Thoracic aorta (tissue), 2 donors: ENCODE results near the gene EEIG1. TPM values are rescaled to one million over a fixed set of nuclear protein-coding genes. Genes with fewer than 3 reads are reported as not detected.
A peak's percentile ranks its signal among the peaks of the same experiment; 100 is the strongest.

Experiments used
- ATAC-seq: fragments of 150-250 bp; one replicate; pipeline ENCODE4 v1.8.0; 2017; ENCODE audit warnings: low read depth; ENCODE audit not compliant: insufficient number of reproducible peaks, low FRiP score
- DNase-seq: peaks from one replicate; pipeline ENCODE4 v3.0.0-alpha.2; 2020; ENCODE audit warnings: low spot score
- H3K27ac ChIP-seq, 2 donors: fragments of 200-600 bp; sonication (generic); 1 replicate in 1 of 2; 2 replicates in 1 of 2; pipeline ENCODE4 v1.5.1; 2016; ENCODE audit warnings: mild to moderate bottlenecking in 2 of 2, moderate library complexity in 2 of 2
- H3K27me3 ChIP-seq: fragments of 200-600 bp; sonication (generic); replicated peaks from 2 replicates; pipeline ENCODE4 v1.6.0; 2016; ENCODE audit warnings: mild to moderate bottlenecking; ENCODE audit not compliant: insufficient read depth
- H3K36me3 ChIP-seq: fragments of 200-600 bp; sonication (generic); one replicate; pipeline ENCODE4 v1.5.1; 2016
- H3K4me1 ChIP-seq, 2 donors: fragments of 200-600 bp; sonication (generic); 1 replicate in 1 of 2; 2 replicates in 1 of 2; pipeline versions ENCODE4 v1.5.1 to v1.6.0; 2016; ENCODE audit warnings: low read depth in 2 of 2, mild to moderate bottlenecking in 1 of 2; ENCODE audit not compliant: control insufficient read depth in 1 of 2
- H3K4me3 ChIP-seq: fragments of 200-600 bp; sonication (generic); 2 replicates; pipeline ENCODE4 v1.5.1; 2016; ENCODE audit warnings: mild to moderate bottlenecking
- H3K9me3 ChIP-seq: fragments of 200-600 bp; sonication (generic); 2 replicates; pipeline ENCODE4 v1.5.1; 2016
- CTCF ChIP-seq: fragments of 200-600 bp; sonication (generic); IDR thresholded peaks from one replicate; pipeline ENCODE4 v1.5.1; 2019; ENCODE audit warnings: antibody characterized with exemption
- total RNA-seq, 2 donors: library from RNA; depleted of rRNA; stranded (reverse); fragments of >200 nt; gene quantifications; one replicate each; pipeline versions ENCODE4 v1.1.0 to v1.2.3, GENCODE V29; 2016

EEIG1 gene
- total RNA-seq, 2 donors from 2014 or later = 20.4 to 26.5 TPM

- Histone ChIP-seq H3K4me1 (peaks cover 4 to 15% of the 10 kb centered on the region in 2 donors), H3K27me3 (no peaks in the 10 kb centered on the region), H3K4me3 (no peak overlapping the region), H3K36me3 (peaks cover 26% of the 10 kb centered on the region), H3K9me3 (no peaks in the 10 kb centered on the region), H3K27ac (no peak overlapping the region)
- DNase-seq (no peak), ATAC-seq (no peak)
- TF ChIP-seq CTCF = no peak
Observed at GRCh38 chr9:127941961-127942215, 38.9 kb downstream of the EEIG1 start.

GRCh38 chr9:127941062-127941960 lies 39.5 kb downstream of the EEIG1 start:
- peaks cover 8 to 20% of the 10 kb centered on the region in 2 donors for H3K4me1 ChIP-seq
- no peaks in the 10 kb centered on the region for H3K27me3 ChIP-seq
- no peak overlapping the region for H3K4me3 ChIP-seq
- no peak for TF ChIP-seq CTCF
- no peak for DNase-seq
- peaks cover 20% of the 10 kb centered on the region for H3K36me3 ChIP-seq
- no peak for ATAC-seq
- no peaks in the 10 kb centered on the region for H3K9me3 ChIP-seq
- H3K27ac ChIP-seq = no peak overlapping the region

GRCh38 chr9:127940593-127940992 lies 40.2 kb downstream of the EEIG1 start:
- peaks cover 12 to 28% of the 10 kb centered on the region in 2 donors for H3K4me1 ChIP-seq
- H3K36me3 ChIP-seq = peaks cover 20% of the 10 kb centered on the region
- no peak overlapping the region for H3K4me3 ChIP-seq
- no peaks in the 10 kb centered on the region for H3K9me3 ChIP-seq
- no peak overlapping the region for H3K27ac ChIP-seq
- no peak for TF ChIP-seq CTCF
- no peak for DNase-seq
- no peaks in the 10 kb centered on the region for H3K27me3 ChIP-seq
- ATAC-seq = no peak

- peak overlapping the region; percentile 84 for H3K4me3 ChIP-seq
- peaks cover 12 to 31% of the 10 kb centered on the region in 2 donors for H3K4me1 ChIP-seq
- H3K9me3 ChIP-seq = no peaks in the 10 kb centered on the region
- TF ChIP-seq CTCF = no peak
- H3K36me3 ChIP-seq = peaks cover 8% of the 10 kb centered on the region
- no peak overlapping the region for H3K27ac ChIP-seq
- DNase-seq (no peak), ATAC-seq (no peak)
- no peaks in the 10 kb centered on the region for H3K27me3 ChIP-seq
Observed at GRCh38 chr9:127938298-127938690, 42.5 kb downstream of the EEIG1 start.

- no peak for ATAC-seq
- Histone ChIP-seq H3K27ac (no peak within 1 kb of the TSS), H3K36me3 (peaks cover 5% of the 10 kb centered on the region)
Observed at GRCh38 chr9:127937388-127938297, 43.1 kb downstream of the EEIG1 start, which contains the start of gene DPM2. DPM2 (minus strand) TSS chr9:127937854; CDS start chr9:127937820, 34 bp downstream.

More at GRCh38 chr9:127937388-127938297, 43.1 kb downstream of the EEIG1 start, which contains the start of gene DPM2:
- TF ChIP-seq CTCF = no peak
- no peaks in the 10 kb centered on the region for H3K27me3 ChIP-seq
- H3K4me1 ChIP-seq = peaks cover 12 to 31% of the 10 kb centered on the region in 2 donors
- DNase-seq = no peak
- peak within 1 kb of the TSS; percentile 84 for H3K4me3 ChIP-seq
- no peaks in the 10 kb centered on the region for H3K9me3 ChIP-seq
